Nephron progenitor cell (in vitro differentiated cells): Measurements from ENCODE around the gene PCAT7.

ENCODE experiments used
- DNase-seq: peaks from one replicate; pipeline ENCODE4 v3.0.0; 2021
- H3K27ac Mint-ChIP-seq: 2 replicates; pipeline ENCODE4 v1.8.0; 2021; ENCODE audit warnings: mild to moderate bottlenecking, moderate library complexity, mixed read lengths
- H3K27me3 Mint-ChIP-seq: 2 replicates; pipeline ENCODE4 v1.8.0; 2021; ENCODE audit warnings: mild to moderate bottlenecking, low read depth, mixed read lengths; ENCODE audit not compliant: poor library complexity
- H3K36me3 Mint-ChIP-seq: 2 replicates; pipeline ENCODE4 v1.8.0; 2021; ENCODE audit warnings: low read depth, mixed read lengths
- H3K4me1 Mint-ChIP-seq: 2 replicates; pipeline ENCODE4 v1.8.0; 2021; ENCODE audit warnings: mixed read lengths
- H3K4me3 Mint-ChIP-seq: 2 replicates; pipeline ENCODE4 v1.8.0; 2021; ENCODE audit warnings: mild to moderate bottlenecking, moderate library complexity, mixed read lengths
- H3K9me3 Mint-ChIP-seq: 2 replicates; pipeline ENCODE4 v1.8.0; 2021; ENCODE audit warnings: mild to moderate bottlenecking, moderate library complexity, mixed read lengths
- CTCF ChIP-seq: fragments of 200-600 bp; sonication (generic); IDR thresholded peaks from 2 replicates; pipeline ENCODE4 v1.5.0; 2021; ENCODE audit warnings: antibody characterized with exemption

Gene PCAT7

GRCh38 chr9:94517254-94517653 lies 37.6 kb upstream of the PCAT7 start:
- peaks cover 27% of the 10 kb centered on the region for H3K9me3 Mint-ChIP-seq
- H3K4me1 Mint-ChIP-seq: no peaks in the 10 kb centered on the region
- peaks cover 3% of the 10 kb centered on the region for H3K27me3 Mint-ChIP-seq
- H3K27ac Mint-ChIP-seq: no peak overlapping the region
- TF ChIP-seq CTCF: no peak
- DNase-seq: no peak
- peaks cover 5% of the 10 kb centered on the region for H3K36me3 Mint-ChIP-seq
- no peak overlapping the region for H3K4me3 Mint-ChIP-seq

GRCh38 chr9:94525396-94526035 lies 29.4 kb upstream of the PCAT7 start:
- Mint-ChIP-seq H3K9me3 (peaks cover 12% of the 10 kb centered on the region), H3K4me1 (no peaks in the 10 kb centered on the region), H3K4me3 (no peak overlapping the region), H3K36me3 (peaks cover 8% of the 10 kb centered on the region), H3K27ac (no peak overlapping the region), H3K27me3 (no peaks in the 10 kb centered on the region)
- TF ChIP-seq CTCF: no peak
- DNase-seq: no peak

- no peak overlapping the region for H3K27ac Mint-ChIP-seq
- H3K4me1 Mint-ChIP-seq: no peaks in the 10 kb centered on the region
- H3K36me3 Mint-ChIP-seq: peaks cover 7% of the 10 kb centered on the region
- DNase-seq: no peak
- H3K27me3 Mint-ChIP-seq: no peaks in the 10 kb centered on the region
- no peak for TF ChIP-seq CTCF
- H3K9me3 Mint-ChIP-seq: peaks cover 12% of the 10 kb centered on the region
- no peak overlapping the region for H3K4me3 Mint-ChIP-seq
Measured at GRCh38 chr9:94526271-94526670, 28.6 kb upstream of the PCAT7 start.

GRCh38 chr9:94526951-94527350 lies 27.9 kb upstream of the PCAT7 start:
- Mint-ChIP-seq H3K36me3 (peaks cover 10% of the 10 kb centered on the region), H3K4me1 (no peaks in the 10 kb centered on the region), H3K4me3 (no peak overlapping the region), H3K27me3 (no peaks in the 10 kb centered on the region), H3K9me3 (peaks cover 16% of the 10 kb centered on the region), H3K27ac (no peak overlapping the region)
- DNase-seq: no peak
- no peak for TF ChIP-seq CTCF

- peaks cover 11% of the 10 kb centered on the region for H3K36me3 Mint-ChIP-seq
- no peaks in the 10 kb centered on the region for H3K27me3 Mint-ChIP-seq
- H3K9me3 Mint-ChIP-seq: peaks cover 14% of the 10 kb centered on the region
- H3K4me3 Mint-ChIP-seq: no peak overlapping the region
- H3K4me1 Mint-ChIP-seq: no peaks in the 10 kb centered on the region
- DNase-seq: no peak
- no peak overlapping the region for H3K27ac Mint-ChIP-seq
- TF ChIP-seq CTCF: no peak
Measured at GRCh38 chr9:94528886-94529285, 26.0 kb upstream of the PCAT7 start.

GRCh38 chr9:94533155-94533554 lies 21.7 kb upstream of the PCAT7 start:
- no peak for DNase-seq
- peaks cover 4% of the 10 kb centered on the region for H3K36me3 Mint-ChIP-seq
- no peaks in the 10 kb centered on the region for H3K27me3 Mint-ChIP-seq
- no peak overlapping the region for H3K4me3 Mint-ChIP-seq
- H3K4me1 Mint-ChIP-seq: no peaks in the 10 kb centered on the region
- H3K27ac Mint-ChIP-seq: no peak overlapping the region
- peaks cover 14% of the 10 kb centered on the region for H3K9me3 Mint-ChIP-seq
- TF ChIP-seq CTCF: no peak
